ENCODE data around the gene TTBK1.

The TTBK1 gene

DNA sequence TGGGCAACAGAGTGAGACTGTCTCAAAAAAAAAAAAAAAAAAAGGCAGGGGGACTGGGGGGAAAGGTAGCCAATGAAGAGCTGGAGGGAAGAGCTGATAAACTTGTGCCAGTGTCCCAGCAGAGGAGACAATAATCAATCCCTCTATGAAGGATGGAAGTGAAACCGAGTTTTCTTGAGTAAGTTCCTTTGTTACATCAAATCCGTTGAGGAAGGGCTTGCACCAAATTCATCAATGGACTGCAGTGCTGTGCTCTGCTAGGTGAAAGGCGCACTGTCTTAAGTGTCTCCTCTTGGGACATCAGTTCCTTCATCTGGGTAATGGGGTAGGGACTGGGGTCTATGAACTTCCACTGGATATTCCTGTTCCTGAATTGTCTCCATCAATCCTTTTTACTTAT, 68.4 kb downstream of the TTBK1 start:
- Mint-ChIP-seq H3K4me1 (peaks cover 38% of the 10 kb centered on the region), H3K9me3 (no peaks in the 10 kb centered on the region), H3K4me3 (no peak overlapping the region), H3K36me3 (no peaks in the 10 kb centered on the region), H3K27ac (no peak overlapping the region), H3K27me3 (no peaks in the 10 kb centered on the region)
- DNase-seq (ENCODE audit: low spot score in 2 of 2): no peak
- no peak for ATAC-seq (ENCODE audit: low read depth)

DNA sequence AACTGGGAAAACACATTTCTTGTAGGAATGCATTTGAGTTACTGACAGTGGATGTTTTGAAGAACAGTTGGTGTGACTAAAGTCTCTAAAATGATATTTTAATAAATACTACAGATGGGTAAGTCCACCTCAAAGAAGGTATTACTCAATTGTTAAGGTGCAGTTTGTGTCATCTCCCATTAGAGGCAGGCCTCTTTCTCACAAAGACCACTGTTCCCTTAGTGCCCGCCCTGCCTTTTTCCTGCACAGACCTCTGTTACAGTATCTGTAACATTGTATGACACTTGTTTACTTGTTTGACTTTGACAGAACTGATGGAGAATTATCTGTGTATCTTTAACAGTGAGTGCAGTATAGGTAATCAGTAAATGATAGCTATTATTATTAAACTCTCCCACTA, 70.5 kb downstream of the TTBK1 start:
- no peak for DNase-seq (ENCODE audit: low spot score in 2 of 2)
- Mint-ChIP-seq H3K36me3 (no peaks in the 10 kb centered on the region), H3K4me3 (no peak overlapping the region), H3K4me1 (peaks cover 45% of the 10 kb centered on the region), H3K27me3 (no peaks in the 10 kb centered on the region), H3K9me3 (no peaks in the 10 kb centered on the region), H3K27ac (no peak overlapping the region)
- no peak for ATAC-seq (ENCODE audit: low read depth)

DNA sequence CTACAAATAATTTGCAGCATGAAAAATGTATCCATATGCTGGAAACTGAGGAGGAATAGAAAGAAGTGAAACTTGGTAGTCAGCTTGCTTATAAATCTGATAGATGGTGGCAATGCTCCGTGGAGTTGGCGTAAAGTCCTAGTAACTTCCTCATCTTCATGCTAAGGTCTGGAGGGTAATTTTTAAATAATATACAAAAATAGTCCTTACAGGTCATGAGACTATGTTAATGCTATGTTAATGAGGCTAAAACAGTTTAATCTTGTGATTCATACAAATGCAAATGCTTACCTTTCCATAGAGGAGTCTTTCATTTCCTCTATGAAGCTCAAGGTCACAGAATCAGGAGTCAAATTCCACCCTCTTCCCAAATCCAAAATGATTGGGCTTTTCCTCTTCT, 74.7 kb downstream of the TTBK1 start:
- Mint-ChIP-seq H3K27me3 (no peaks in the 10 kb centered on the region), H3K36me3 (peaks cover 2% of the 10 kb centered on the region), H3K27ac (peak overlapping the region; percentile 71), H3K4me3 (no peak overlapping the region), H3K4me1 (peaks cover 45% of the 10 kb centered on the region), H3K9me3 (peaks cover 2% of the 10 kb centered on the region)
- peak; percentile 85 for ATAC-seq (ENCODE audit: low read depth)
- peak in 1 of 2 donors; percentile 7 for DNase-seq (ENCODE audit: low spot score in 2 of 2)

DNA sequence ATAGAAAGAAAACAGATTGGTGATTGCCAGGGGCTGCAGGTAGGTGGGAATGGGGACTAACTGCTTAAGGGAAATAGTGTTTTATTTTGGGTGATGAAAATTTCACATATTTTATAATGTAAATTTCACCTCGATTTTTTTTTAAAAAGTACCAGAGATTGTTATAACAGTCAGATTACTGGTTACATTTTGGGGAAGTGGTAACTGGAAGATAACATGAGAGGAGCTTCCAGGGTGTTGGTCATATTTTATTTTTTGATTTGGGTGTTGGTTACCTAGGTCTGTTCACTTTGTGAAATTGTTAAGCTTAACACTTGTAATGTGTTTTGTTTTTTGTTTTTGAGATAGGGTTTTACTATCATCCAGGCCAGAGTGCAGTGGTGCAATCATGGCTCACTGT, 82.6 kb downstream of the TTBK1 start:
- H3K9me3 Mint-ChIP-seq: peaks cover 2% of the 10 kb centered on the region
- no peak overlapping the region for H3K4me3 Mint-ChIP-seq
- ATAC-seq (ENCODE audit: low read depth) (peak; percentile 29), DNase-seq (ENCODE audit: low spot score in 2 of 2) (no peak)
- H3K27me3 Mint-ChIP-seq: no peaks in the 10 kb centered on the region
- H3K27ac Mint-ChIP-seq: no peak overlapping the region
- peaks cover 7% of the 10 kb centered on the region for H3K36me3 Mint-ChIP-seq
- peaks cover 14% of the 10 kb centered on the region for H3K4me1 Mint-ChIP-seq

DNA sequence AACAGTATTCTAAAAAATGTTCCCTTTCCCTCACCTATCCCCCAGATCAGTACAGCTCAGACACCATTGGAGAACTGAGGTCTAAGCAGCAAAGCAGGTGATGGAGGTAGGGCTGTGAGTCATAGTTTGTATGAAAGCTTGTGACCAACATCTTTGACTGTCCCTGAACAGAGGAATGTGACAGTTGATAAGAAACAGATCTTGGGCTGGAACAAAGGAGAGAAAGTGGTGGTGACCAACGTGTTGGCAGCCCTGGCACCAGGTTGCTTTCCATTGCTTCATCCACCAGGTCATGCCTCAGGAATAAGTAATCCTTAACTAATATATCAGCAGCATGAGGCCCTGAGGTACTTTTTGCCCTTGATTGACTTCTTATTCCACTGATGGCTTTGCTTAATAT, 85.2 kb downstream of the TTBK1 start:
- H3K4me1 Mint-ChIP-seq: peaks cover 8% of the 10 kb centered on the region
- no peak overlapping the region for H3K4me3 Mint-ChIP-seq
- peaks cover 5% of the 10 kb centered on the region for H3K36me3 Mint-ChIP-seq
- no peak for ATAC-seq (ENCODE audit: low read depth)
- no peak for DNase-seq (ENCODE audit: low spot score in 2 of 2)
- no peaks in the 10 kb centered on the region for H3K9me3 Mint-ChIP-seq
- no peaks in the 10 kb centered on the region for H3K27me3 Mint-ChIP-seq
- H3K27ac Mint-ChIP-seq: peak overlapping the region; percentile 2

DNA sequence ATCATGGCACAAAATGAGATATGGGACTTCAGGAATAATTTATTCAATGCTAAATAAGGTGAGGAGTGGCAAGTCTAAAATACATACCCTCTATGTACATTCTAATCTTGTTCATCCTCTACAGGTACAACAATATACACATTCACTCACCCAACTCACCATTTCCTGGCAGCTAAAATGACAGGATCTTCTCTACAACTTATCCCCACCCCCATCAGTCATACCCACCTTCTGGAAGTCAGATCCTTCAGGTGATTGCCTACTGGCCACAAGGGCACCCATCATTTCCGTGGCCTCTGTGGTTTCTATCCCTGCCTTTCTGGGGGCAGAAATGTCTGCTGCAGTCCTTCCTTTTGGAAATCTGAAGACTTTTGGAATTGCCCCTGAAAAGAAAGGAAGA, 88.2 kb downstream of the TTBK1 start:
- H3K27ac Mint-ChIP-seq: no peak overlapping the region
- ATAC-seq (ENCODE audit: low read depth): no peak
- H3K4me3 Mint-ChIP-seq: no peak overlapping the region
- H3K9me3 Mint-ChIP-seq: no peaks in the 10 kb centered on the region
- DNase-seq (ENCODE audit: low spot score in 2 of 2): no peak
- H3K27me3 Mint-ChIP-seq: no peaks in the 10 kb centered on the region
- peaks cover 7% of the 10 kb centered on the region for H3K36me3 Mint-ChIP-seq
- peaks cover 12% of the 10 kb centered on the region for H3K4me1 Mint-ChIP-seq

DNA sequence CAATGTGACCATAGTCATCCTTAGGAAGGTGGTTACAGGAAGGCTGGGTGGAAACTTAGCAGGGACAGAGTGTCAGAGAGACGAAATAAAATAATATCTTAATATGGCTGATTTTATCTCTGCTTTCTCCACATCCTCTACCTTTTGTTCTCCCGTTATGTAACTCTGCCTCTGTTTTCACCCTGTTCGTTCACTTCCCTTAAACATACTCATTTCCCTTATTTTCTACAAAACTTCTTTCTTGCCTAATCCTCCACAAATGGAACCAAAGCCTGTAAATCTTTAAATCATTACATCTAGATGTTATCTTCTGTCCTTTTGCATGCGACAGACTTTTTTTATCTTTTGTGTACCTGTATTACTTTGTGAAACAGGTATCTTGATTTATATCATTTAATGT, 88.6 kb downstream of the TTBK1 start:
- DNase-seq (ENCODE audit: low spot score in 2 of 2): no peak
- Mint-ChIP-seq H3K36me3 (peaks cover 7% of the 10 kb centered on the region), H3K27ac (no peak overlapping the region), H3K27me3 (no peaks in the 10 kb centered on the region), H3K4me1 (peaks cover 12% of the 10 kb centered on the region), H3K4me3 (no peak overlapping the region), H3K9me3 (no peaks in the 10 kb centered on the region)
- no peak for ATAC-seq (ENCODE audit: low read depth)

DNA sequence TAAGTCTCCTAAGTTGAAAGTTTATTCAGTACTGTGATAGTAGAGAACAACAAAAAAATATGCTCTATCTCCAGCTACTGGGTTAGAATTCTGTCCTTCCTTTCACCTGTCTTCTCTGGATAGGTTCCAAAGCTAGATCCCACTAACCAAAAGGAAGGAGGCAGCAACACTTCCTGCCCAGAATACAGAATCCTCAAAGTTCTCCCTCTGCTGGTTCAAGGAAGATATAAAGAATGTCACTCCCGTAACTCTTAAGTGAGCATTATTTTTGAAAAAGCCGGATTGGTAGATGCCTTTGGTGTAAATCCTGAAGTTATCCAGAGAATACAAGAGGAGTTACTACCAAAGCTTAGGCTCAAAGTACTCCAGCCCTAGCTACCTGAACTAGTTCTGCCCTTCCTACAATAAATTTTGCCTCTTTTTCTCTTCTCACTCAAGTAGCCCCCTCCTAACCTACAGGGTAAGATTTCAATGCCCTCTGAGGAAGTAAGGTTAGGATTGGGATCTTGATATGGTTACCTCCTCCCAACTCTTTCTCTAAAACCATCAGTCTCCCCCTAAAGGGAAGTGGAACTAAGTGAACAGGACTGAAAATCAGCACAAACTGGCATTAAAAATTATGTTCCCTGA, 91.3 kb downstream of the TTBK1 start:
- Mint-ChIP-seq H3K4me1 (peaks cover 26% of the 10 kb centered on the region), H3K4me3 (no peak overlapping the region), H3K9me3 (no peaks in the 10 kb centered on the region), H3K27ac (no peak overlapping the region), H3K36me3 (peaks cover 11% of the 10 kb centered on the region), H3K27me3 (no peaks in the 10 kb centered on the region)
- DNase-seq (ENCODE audit: low spot score in 2 of 2) (no peak), ATAC-seq (ENCODE audit: low read depth) (no peak)

DNA sequence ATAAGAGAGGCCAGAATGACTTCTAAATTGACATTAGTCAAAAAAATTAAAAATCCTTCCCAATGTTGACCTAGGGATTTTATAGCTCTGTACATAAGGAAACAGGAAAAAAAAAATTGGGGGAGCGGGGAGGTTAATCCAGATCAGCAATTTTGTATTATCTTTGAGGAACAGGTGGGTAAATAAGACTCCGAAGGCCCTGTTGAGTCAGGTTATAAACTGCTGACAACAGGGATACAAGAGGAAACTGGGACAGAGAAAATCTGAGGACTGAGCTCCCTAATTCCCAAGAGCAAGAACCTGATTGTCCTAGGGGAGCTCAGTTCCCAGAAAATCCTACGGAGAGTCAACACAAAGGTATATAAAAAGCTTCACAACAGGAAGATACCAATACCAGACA, 92.2 kb downstream of the TTBK1 start:
- Mint-ChIP-seq H3K9me3 (no peaks in the 10 kb centered on the region), H3K27ac (no peak overlapping the region), H3K27me3 (no peaks in the 10 kb centered on the region), H3K36me3 (peaks cover 18% of the 10 kb centered on the region), H3K4me1 (peaks cover 28% of the 10 kb centered on the region), H3K4me3 (no peak overlapping the region)
- no peak for DNase-seq (ENCODE audit: low spot score in 2 of 2)
- ATAC-seq (ENCODE audit: low read depth): no peak

DNA sequence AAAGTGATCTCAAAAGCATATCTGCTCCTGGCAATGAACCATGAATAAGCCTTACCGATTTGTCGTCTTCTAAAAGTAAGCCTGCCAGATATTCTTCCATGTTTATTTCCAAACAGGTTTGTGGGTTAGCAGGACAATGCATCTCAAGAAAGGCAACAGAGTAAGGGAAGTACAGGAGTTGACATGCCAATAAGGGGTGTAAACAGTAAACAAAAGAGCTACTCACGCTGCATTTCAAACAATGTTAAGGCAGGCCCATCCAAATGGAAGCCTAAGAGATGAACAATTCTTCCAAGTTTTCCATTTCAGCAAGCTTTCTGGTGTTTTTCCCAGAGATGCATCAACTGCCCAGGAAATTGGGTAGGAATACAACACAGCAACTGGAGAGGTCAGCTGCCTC, 93.1 kb downstream of the TTBK1 start:
- no peaks in the 10 kb centered on the region for H3K9me3 Mint-ChIP-seq
- peaks cover 27% of the 10 kb centered on the region for H3K4me1 Mint-ChIP-seq
- no peak overlapping the region for H3K4me3 Mint-ChIP-seq
- no peak for DNase-seq (ENCODE audit: low spot score in 2 of 2)
- ATAC-seq (ENCODE audit: low read depth): no peak
- H3K27ac Mint-ChIP-seq: no peak overlapping the region
- no peaks in the 10 kb centered on the region for H3K27me3 Mint-ChIP-seq
- H3K36me3 Mint-ChIP-seq: peaks cover 26% of the 10 kb centered on the region
